ENCODE measurements around the gene RBBP7. TPM values are rescaled to one million over a fixed set of nuclear protein-coding genes. Genes with fewer than 3 reads are reported as not detected.

RBBP7 gene
- 123 and 142 TPM in 2 replicates for total RNA-seq

GRCh38 chrX:16870095-16870861 lies at the start of gene RBBP7:
Gene RBBP7, minus strand, starts transcription at chrX:16870362. Its CDS starts 309 bp downstream, at chrX:16870053.

Other genes starting within 250 kb of the RBBP7 start
- gene S100G, start 220.2 kb downstream of the RBBP7 start, total RNA-seq = not detected in 2 replicates
- 8.5 and 9.0 TPM in 2 replicates for gene CTPS2, start 157.7 kb downstream of the RBBP7 start, total RNA-seq
- 25.6 and 26.6 TPM in 2 replicates for gene SYAP1, start 150.8 kb downstream of the RBBP7 start, total RNA-seq
- 9.5 and 10.9 TPM in 2 replicates for gene TXLNG, start 83.9 kb downstream of the RBBP7 start, total RNA-seq
- 1.00 and 2.6 TPM in 2 replicates for gene REPS2, start 76.3 kb upstream of the RBBP7 start, total RNA-seq

Measured in mammary microvascular endothelial cell (primary cell).